ENCODE measurements around the gene FLAD1. TPM values are rescaled to one million over a fixed set of nuclear protein-coding genes. Genes with fewer than 3 reads are reported as not detected.

FLAD1 gene
- total and polyA plus RNA-seq, 9 donors, result 11.1 to 30.0 (median 18.9) TPM

DNA sequence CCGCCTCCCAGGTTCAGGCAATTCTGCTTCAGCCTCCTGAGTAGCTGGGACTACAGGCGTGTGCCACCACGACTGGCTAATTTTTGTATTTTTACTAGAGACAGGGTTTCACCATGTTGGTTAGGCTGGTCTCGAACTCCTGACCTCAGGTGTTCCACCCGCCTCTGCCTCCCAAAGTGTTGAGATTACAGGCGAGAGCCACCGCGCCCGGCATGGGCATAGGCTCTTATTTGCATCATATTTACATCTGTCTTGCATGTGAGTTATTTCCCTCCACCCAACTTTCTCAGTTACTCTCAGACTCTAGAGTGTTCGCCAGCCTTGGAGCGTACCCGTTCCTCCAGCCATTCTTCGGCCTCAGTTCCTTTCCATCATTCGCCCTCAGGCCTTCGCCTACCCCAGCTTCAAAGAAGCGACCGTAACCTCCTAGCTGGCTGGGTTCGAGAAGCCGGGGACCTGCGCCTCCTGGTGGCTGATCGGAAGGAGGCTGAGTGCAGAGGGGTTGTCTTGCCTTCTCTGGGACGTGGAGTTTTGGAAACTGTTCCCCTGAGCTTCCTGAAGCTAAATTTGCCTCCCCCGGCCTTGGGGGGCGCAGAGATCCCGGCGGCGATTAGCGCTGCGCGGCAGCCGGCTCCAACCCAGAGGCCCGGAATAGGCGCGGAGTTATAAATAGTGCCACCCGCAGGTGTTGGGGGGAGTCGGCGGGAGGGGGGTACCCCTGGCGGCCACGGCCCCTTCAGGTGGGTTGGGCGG is 15.8 kb downstream of the FLAD1 start:
- DNase-seq, result peak; percentile 69 to 82 (median 80)
- intact Hi-C loops (cut with DNase I), result loop anchor here in 2 of 4 donors (5.0 kb wide), 1 partner anchor 37 kb away; the partner anchor contains the start of gene PYGO2 (in 2 of the 2)
- H3K4me3 ChIP-seq, result peak overlapping the region; percentile 82
- no peaks in the 10 kb centered on the region for H3K4me1 ChIP-seq (ENCODE audit: insufficient read depth)
- peak overlapping the region; percentile 81 to 94 for H3K27ac ChIP-seq
- no peaks in the 10 kb centered on the region for H3K9me3 ChIP-seq
- WGBS, 3 donors, result 10 to 12% (median 11%) methylated on average over 38 to 40 of the region's 40 CpGs
- no peaks in the 10 kb centered on the region for H3K27me3 ChIP-seq
- no peaks in the 10 kb centered on the region for H3K36me3 ChIP-seq
- TF ChIP-seq, protein P1, sequence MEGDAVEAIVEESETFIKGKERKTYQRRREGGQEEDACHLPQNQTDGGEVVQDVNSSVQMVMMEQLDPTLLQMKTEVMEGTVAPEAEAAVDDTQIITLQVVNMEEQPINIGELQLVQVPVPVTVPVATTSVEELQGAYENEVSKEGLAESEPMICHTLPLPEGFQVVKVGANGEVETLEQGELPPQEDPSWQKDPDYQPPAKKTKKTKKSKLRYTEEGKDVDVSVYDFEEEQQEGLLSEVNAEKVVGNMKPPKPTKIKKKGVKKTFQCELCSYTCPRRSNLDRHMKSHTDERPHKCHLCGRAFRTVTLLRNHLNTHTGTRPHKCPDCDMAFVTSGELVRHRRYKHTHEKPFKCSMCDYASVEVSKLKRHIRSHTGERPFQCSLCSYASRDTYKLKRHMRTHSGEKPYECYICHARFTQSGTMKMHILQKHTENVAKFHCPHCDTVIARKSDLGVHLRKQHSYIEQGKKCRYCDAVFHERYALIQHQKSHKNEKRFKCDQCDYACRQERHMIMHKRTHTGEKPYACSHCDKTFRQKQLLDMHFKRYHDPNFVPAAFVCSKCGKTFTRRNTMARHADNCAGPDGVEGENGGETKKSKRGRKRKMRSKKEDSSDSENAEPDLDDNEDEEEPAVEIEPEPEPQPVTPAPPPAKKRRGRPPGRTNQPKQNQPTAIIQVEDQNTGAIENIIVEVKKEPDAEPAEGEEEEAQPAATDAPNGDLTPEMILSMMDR (IDR thresholded peaks at IDR 0.05), result peak; percentile 73 to 86 (median 82)
- no peak for TF ChIP-seq POLR2A (IDR thresholded peaks at IDR 0.05)

- peak overlapping the region; percentile 82 for H3K4me3 ChIP-seq
- H3K27me3 ChIP-seq, result no peaks in the 10 kb centered on the region
- TF ChIP-seq, protein P1 (IDR thresholded peaks at IDR 0.05), result no peak
- TF ChIP-seq POLR2A (IDR thresholded peaks at IDR 0.05) (no peak), EP300 (IDR thresholded peaks at IDR 0.05) (no peak)
- no peaks in the 10 kb centered on the region for H3K36me3 ChIP-seq
- intact Hi-C loops (cut with DNase I), result loop anchor here (2.0 to 5.0 kb wide), 3 partner anchors 25 to 42 kb away; partner anchors contain the start of genes PYGO2 (in 3 of the 4), CKS1B (in 1 of the 4) and PBXIP1 (in 1 of the 4)
- 1 to 2% (median 1%) methylated on average over 43 to 50 of the region's 50 CpGs for WGBS, 3 donors
- H3K27ac ChIP-seq, result peak overlapping the region; percentile 94 to 95
- peaks cover 7% of the 10 kb centered on the region for H3K4me1 ChIP-seq (ENCODE audit: insufficient read depth)
- DNase-seq, result peak in 3 of 5 donors; percentile 57 to 69 (median 66)
- no peaks in the 10 kb centered on the region for H3K9me3 ChIP-seq
Observed at GRCh38 chr1:154999571-155000410, 16.6 kb downstream of the FLAD1 start.

- Histone ChIP-seq H3K9me3 (no peaks in the 10 kb centered on the region), H3K27ac (peak overlapping the region; percentile 94 to 95), H3K4me1 (ENCODE audit: insufficient read depth) (peaks cover 10% of the 10 kb centered on the region), H3K27me3 (no peaks in the 10 kb centered on the region), H3K36me3 (no peaks in the 10 kb centered on the region), H3K4me3 (peak overlapping the region; percentile 82)
- WGBS, 3 donors, result 0 to 1% (median 0%) methylated on average over 12 to 13 of the region's 13 CpGs
- TF ChIP-seq, protein P1 (IDR thresholded peaks at IDR 0.05), result no peak
- TF ChIP-seq EP300 (IDR thresholded peaks at IDR 0.05) (no peak), POLR2A (IDR thresholded peaks at IDR 0.05) (no peak)
- intact Hi-C loops (cut with DNase I), result loop anchor here in 3 of 4 donors (2.0 to 5.0 kb wide), 3 partner anchors 26 to 43 kb away; partner anchors contain the start of genes CKS1B (in 1 of the 3), PBXIP1 (in 1 of the 3) and PYGO2 (in 1 of the 3)
- no peak for DNase-seq
Observed at GRCh38 chr1:155000411-155000725, 17.2 kb downstream of the FLAD1 start.

DNA sequence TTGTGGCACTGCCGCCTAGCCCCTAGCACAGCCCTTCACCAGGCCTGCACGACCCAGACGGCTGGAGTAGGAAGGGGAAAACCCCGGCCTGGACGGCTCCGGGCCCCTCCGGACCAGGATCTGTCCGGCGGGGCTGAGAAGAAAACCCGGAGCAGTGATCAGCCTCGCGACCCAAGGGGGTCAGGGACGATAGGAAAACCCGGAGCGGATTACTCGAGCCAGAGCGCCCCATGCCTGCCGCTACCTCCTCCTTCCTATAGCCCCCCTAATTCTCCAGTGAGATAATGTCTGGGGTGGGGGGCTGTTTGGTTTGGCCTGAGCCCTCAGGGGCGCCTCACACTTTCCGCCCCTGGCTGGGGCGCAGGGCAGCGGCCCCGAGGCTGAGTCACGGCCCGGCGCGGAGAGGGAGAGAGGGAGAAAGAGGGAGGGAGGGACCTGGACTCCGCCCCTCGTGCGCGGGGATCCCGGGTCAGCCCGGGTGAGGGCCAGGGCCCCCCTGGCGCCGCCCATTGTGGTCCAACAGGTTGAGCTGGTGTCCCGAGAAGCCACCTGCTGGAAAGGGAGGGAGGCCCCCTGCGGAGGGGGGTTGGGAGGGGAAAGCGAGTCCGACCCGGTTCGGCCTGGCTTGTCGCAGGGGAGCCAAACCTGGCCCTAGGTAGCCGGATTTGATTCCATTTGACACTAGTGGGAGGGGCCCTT is 17.7 kb downstream of the FLAD1 start:
- Histone ChIP-seq H3K9me3 (no peaks in the 10 kb centered on the region), H3K4me3 (peak overlapping the region; percentile 82), H3K4me1 (ENCODE audit: insufficient read depth) (peaks cover 11% of the 10 kb centered on the region), H3K27me3 (no peaks in the 10 kb centered on the region), H3K36me3 (no peaks in the 10 kb centered on the region), H3K27ac (peak overlapping the region; percentile 94 to 95)
- peak; percentile 90 to 92 (median 91) for DNase-seq
- TF ChIP-seq POLR2A (IDR thresholded peaks at IDR 0.05) (peak; percentile 94), EP300 (IDR thresholded peaks at IDR 0.05) (no peak)
- TF ChIP-seq, protein P1 (IDR thresholded peaks at IDR 0.05), result peak in 2 of 3 donors; percentile 32 to 74
- intact Hi-C loops (cut with DNase I), result loop anchor here in 3 of 4 donors (2.0 to 5.0 kb wide), 3 partner anchors 26 to 44 kb away; partner anchors contain the start of genes CKS1B (in 1 of the 3), PBXIP1 (in 1 of the 3) and PYGO2 (in 1 of the 3)
- 1% methylated on average over 20 to 43 of the region's 43 CpGs for WGBS, 3 donors

Data from ovary (tissue), 9 donors.